NCI-H128 (cell line): Measurements from ENCODE around the gene KMT2E.
"Not testable (repeated sequence)": the region's sequence is repeated elsewhere in the genome, so short reads cannot be mapped to it uniquely, and the experiment has no call there.

Experiments used
- DNase-seq: peaks from one replicate; lab custom pipeline; 2025; ENCODE audit not compliant: unreplicated experiment; lab: John Stamatoyannopoulos, UW

KMT2E gene

DNA sequence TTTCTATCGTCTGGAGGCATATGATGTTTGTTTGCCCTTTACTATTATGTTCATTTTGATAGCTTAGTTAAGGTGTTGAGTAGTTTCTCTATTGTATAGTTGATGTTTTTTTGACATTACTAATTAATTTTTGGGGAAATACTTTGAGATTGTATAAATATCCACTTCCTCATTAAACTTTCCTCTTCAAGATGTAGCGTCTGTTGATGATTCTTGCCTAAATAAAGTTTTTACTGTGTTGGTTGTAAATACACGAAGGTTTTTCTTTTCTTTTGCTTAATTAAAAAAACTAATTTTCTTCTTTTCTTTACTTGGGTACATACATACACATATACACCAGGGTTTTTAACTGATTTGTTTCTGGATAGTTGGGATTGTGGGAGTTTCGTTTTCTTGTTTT is 8.5 kb downstream of the KMT2E start:
- DNase-seq, result no peak

- no peak for DNase-seq
Observed at GRCh38 chr7:105024734-105025133, 10.7 kb downstream of the KMT2E start.

GRCh38 chr7:105026750-105027149 is 12.7 kb downstream of the KMT2E start:
- DNase-seq, result no peak

DNA sequence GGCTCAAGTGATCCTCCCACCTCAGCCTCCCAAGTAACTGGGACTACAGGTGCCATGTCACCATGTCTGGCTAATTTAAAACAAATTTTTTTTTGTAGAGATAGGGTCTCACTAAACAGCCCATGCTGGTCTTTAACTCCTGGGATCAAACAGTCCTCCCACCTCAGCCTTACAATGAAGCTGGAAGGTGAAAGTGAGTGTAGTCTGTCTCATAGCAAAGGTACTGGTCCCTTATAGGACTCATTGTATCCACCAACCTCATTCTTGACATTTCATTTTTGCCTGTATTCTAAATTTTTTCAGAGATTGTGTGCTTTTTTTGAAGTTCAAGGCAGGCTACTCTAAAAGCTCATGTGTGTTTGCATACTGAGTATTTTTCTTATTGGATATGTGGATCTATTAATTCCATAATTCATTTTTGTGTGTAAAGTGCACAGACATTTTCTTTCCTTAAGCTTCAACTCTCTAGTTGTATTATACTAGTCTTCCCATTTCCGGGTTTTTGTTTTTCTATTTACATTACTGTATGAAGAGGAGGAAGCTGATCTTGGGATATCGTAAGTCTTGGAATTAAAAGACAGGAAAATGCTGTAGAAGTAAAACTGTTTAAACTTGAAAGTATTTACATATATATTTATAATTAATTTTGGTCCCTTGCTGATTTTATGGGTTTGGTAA is 13.3 kb downstream of the KMT2E start:
- no peak for DNase-seq

- no peak for DNase-seq
Observed at GRCh38 chr7:105028004-105028403, 14.0 kb downstream of the KMT2E start.

- not testable (repeated sequence) for DNase-seq
Observed at GRCh38 chr7:105028941-105029340, 14.9 kb downstream of the KMT2E start.

DNA sequence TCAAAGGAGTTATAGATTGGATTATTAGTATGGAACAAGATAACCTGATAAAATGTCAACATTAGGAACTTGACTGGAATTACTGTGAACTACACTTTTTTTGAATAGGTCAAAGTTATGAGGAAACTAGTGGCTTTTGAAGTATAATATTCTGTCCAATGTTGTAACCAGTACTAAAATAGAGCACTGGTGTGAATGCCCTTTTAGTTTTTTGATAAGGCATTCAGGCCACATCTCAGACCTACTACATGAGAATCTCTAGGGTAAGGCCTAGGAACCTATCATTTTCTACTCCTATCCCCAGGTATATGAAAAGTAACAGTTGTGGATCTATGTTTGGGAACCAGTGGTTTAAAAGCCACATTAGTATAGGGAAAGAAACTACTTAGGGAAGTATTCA is 16.4 kb downstream of the KMT2E start:
- no peak for DNase-seq

DNA sequence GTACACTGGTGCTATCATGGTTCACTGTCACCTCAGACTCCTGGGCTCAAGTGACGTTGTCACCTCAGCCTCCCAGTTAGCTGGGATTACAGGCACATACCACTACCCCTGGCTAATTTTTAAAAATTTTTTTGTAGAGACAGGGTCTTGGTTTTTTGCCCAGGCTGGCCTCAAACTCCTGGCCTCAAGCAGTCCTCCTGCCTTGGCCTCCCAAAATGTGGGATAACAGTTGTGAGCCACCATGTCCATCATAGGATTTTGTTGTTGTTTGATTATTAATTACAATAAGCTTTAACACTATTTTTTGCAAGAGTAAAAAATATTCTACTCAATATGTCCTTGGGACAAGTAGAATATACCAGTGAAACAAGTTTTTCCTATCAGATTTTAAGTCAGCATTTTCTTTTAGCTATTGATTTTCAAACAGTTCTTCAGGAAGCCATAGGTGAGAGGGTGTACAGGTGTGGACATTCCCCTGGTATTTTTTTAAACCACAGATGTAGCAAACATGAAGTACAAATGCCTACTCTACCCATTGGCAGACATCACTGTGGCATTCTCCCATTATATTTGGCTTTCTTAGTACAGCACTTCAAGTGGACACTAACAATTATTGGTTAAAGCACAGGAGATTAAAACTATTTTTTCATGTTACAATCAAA is 18.7 kb downstream of the KMT2E start:
- DNase-seq, result no peak

GRCh38 chr7:105035349-105035748 is 21.3 kb downstream of the KMT2E start:
- no peak for DNase-seq

DNA sequence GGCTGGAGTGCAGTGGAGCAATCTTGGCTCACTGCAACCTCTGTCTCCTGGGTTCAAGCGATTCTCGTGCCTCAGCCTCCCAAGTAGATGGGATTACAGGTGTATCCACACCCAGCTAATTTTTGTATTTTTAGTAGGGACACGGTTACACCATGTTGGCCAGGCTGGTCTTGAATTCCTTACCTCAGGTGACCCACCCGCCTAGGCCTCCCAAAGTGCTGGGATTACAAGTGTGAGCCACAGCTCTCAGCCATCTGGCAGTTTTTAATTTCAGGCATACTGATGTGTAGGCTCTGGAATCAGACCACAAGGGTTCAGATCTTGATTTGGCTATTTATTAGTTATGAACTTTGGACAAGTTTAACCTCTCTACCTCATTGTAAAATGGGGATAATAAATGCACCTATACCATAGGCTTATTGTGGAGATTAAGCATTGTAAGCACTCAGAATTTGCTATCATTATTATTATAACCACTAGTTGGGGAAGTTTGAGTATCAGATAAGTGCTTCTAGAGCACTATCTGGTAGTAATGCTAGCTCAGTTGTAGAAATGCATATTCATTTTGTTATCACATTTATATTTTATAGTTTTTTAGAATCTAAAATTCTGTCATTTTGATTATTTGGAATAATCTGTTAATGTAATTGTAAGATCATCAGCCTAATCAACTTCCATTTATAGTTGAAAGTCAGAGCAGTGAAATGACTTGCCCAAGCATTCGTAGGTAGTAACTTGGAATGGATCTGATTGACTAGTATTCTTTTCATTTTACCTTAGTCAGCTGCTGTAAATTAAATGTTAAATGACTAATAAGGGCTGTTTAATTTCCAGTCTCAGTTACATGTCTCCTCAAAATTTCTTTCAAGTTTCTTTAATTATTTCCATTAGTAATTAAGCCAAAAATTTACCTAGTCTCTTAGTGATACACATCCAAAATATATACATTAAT is 22.5 kb downstream of the KMT2E start:
- no peak for DNase-seq

DNA sequence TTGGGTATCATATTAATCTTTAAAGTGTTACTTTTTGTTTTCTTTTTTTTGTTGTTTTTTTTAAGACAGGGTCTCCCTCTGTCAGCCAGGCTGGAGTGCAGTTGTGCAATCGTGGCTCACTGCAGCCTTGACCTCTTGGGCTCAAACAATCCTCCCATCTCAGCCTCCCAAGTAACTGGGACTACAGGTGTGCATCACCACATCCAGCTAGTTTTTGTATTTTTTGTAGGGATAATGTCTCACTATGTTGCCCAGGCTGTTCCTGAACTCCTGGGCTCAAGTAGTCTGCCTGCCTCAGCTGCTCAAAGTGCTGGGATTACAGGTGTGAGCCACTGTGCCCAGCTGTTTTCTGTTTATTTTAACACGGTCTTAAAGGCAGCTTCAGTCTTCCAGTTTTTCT is 23.3 kb downstream of the KMT2E start:
- no peak for DNase-seq

DNA sequence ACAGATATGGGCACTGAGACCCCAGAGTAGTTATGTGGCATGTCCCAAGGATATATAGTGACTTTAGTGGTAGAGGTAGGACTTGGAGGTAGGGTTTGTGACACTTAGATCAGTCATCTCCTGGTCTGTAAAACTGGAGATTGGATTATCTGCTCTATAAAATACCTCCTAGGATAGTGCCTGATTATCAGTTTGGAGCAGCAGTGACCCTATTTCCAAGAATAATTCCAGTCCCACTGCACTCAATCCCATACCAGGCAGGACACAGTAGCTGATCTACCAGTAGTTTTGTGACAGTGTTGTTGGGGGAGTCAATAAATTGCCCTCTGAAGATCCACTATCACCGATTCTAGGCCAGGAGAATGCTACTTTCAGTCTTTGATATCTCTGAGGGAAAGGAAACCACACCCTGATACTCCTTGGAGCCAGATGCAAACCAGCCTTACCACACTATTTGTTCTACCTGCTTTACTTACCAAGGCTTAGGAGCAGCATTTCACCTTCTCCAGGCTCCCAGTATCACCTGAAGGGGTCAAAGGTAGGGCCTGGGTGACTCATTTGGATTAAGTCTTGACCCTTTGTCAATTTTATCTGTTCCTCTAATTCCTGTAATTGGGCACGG is 30.6 kb downstream of the KMT2E start:
- DNase-seq, result no peak

- DNase-seq, result no peak
Observed at GRCh38 chr7:105046414-105046813, 32.4 kb downstream of the KMT2E start.

GRCh38 chr7:105047932-105048331 is 33.9 kb downstream of the KMT2E start:
- DNase-seq, result no peak

DNA sequence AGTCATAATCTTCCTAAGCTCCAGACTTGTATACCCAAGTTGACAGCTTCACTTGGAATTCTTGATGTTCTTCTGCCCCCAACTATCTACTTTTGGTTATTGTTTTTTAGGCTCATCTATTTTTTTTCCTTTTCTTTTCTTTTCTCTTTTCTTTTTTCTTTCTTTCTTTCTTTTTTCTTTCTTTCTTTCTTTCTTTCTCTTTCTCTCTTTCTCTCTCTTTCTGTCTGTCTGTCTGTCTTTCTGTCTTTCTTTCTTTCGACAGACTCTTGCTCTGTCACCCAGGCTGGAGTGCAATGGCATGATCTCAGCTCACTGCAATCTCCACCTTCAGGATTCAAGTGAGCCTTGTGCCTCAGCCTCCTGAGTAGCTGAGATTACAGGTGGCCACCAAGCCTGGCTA is 36.5 kb downstream of the KMT2E start:
- no peak for DNase-seq

GRCh38 chr7:105050899-105051298 is 36.9 kb downstream of the KMT2E start:
- not testable (repeated sequence) for DNase-seq

DNA sequence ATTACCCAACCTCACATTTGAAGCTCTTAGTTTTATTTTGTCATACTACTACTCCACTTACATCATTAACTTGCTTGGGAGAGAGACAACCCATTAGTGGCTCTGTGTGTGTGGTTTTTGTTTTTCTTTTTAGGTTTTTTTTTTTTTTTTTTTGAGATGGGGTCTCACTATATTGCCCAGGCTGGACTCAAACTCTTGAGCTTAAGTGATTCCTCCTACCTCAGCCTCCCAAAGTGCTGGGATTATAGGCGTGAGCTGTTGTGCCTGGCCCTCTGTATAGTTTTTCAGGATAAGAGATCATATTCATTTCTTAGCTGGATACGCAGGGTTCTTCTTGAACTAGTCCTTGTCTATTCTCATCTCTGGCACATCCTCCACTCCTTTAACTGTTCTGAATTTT is 41.1 kb downstream of the KMT2E start:
- no peak for DNase-seq

DNA sequence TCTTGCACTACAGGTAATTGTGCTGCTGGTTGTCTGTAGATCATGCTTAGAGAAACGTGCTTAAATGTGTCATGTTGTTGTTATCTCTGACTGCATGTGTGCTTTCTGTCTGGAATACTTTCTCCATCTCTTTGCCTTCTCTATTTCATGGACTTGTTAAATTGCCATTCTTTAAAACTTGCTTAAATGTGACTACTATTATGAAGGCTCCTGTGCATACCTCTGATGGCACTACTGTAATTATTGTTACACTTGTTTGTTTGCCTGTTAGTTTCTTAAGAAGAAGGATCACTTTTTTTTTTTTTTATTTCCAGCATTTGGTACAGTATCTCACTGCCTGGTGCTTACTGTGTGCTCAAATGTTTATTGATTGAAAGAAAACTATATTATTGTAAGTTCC is 41.6 kb downstream of the KMT2E start:
- DNase-seq, result no peak

GRCh38 chr7:105057472-105057871 is 43.5 kb downstream of the KMT2E start:
- no peak for DNase-seq

DNA sequence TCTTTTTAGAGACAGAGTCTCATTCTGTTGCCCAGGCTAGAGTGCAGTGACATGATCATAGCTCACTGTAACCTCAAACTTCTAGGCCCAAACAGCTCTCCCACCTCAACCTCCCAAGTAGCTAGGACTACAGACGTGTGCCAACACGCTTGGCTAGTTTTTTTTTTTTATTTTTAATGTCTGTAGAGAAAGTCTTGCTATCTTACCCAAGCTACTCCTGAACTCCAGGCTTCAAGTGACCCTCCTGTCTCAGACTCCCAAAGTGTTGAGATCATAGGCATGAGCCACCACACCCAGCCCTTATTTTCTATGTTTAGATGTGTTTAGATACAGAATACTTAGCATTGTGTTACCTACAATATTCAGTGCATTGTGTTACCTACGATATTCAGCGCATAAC is 46.4 kb downstream of the KMT2E start:
- no peak for DNase-seq

DNA sequence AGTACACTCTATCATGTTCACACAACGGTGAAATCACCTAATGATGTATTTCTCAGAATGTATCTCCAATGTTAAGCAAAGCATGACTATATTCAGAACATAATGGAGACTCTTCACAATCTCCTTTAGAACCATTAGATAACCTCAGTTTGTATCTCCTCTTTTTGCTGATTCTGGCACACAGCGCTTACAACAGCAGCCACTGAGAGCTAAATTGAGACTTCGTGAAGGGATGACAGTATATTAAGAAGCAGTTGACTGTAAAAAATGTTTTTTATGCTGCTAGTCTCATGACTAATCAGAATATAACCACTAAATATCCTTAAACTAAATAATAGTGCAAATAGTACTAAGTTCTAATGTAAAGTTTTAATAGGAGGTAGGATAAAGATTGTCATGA is 46.9 kb downstream of the KMT2E start:
- no peak for DNase-seq
